Retinal pigment epithelial cell (primary cell): Measurements from ENCODE around the gene TXNDC12.

Experiments used
- DNase-seq: peaks from one replicate; pipeline ENCODE4 v3.0.0-alpha.2; 2010; ENCODE audit warnings: low read depth
- H3K4me3 ChIP-seq: 2 replicates; pipeline ENCODE4 v1.5.1; 2011; ENCODE audit warnings: mild to moderate bottlenecking, low read length, control low read depth, moderate library complexity
- TF ChIP-seq, protein P1 (sequence below): conservative IDR thresholded peaks from 2 replicates; pipeline ENCODE4 v1.5.1; 2011; ENCODE audit warnings: low read depth, low read length, control low read depth, inconsistent platforms

Gene TXNDC12

DNA sequence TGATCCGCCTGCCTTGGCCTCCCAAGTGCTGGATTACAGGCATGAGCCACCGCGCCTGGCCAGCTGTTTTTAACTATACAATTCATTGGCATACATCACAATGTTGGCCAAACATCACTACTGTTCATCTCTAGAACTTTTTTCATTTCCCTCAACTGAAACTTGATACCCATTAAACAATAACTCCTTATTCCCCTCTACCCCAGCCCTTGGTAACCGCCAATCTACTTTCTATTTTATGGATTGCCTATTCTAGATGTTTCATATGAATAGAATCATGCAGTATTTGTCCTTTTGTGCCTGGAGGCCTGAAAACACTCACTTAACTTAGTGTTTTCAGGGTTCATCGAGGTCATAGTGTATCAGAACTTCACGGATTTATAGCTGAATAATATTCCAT is 17.3 kb upstream of the TXNDC12 start:
- H3K4me3 ChIP-seq, result no peak overlapping the region
- DNase-seq, result no peak
- TF ChIP-seq, protein P1, sequence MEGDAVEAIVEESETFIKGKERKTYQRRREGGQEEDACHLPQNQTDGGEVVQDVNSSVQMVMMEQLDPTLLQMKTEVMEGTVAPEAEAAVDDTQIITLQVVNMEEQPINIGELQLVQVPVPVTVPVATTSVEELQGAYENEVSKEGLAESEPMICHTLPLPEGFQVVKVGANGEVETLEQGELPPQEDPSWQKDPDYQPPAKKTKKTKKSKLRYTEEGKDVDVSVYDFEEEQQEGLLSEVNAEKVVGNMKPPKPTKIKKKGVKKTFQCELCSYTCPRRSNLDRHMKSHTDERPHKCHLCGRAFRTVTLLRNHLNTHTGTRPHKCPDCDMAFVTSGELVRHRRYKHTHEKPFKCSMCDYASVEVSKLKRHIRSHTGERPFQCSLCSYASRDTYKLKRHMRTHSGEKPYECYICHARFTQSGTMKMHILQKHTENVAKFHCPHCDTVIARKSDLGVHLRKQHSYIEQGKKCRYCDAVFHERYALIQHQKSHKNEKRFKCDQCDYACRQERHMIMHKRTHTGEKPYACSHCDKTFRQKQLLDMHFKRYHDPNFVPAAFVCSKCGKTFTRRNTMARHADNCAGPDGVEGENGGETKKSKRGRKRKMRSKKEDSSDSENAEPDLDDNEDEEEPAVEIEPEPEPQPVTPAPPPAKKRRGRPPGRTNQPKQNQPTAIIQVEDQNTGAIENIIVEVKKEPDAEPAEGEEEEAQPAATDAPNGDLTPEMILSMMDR, result no peak

DNA sequence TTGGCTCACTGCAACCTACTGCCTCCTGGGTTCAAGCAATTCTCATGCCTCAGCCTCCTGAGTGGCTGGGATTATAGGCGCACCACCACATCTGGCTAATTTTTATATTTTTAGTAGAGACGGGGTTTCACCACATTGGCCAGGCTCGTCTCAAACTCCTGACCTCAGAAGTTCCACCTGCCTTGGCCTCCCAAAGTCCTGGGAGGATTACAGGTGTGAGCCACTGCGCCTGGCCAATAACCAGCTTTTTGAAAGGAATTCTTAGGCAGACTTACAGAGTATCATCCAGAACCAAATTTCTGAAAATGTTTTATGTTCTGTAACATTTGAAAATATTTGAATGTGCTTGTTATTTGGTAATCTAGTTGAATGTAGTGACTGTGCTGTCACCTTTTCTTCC is 15.7 kb upstream of the TXNDC12 start:
- DNase-seq, result no peak
- TF ChIP-seq, protein P1, result no peak
- no peak overlapping the region for H3K4me3 ChIP-seq

DNA sequence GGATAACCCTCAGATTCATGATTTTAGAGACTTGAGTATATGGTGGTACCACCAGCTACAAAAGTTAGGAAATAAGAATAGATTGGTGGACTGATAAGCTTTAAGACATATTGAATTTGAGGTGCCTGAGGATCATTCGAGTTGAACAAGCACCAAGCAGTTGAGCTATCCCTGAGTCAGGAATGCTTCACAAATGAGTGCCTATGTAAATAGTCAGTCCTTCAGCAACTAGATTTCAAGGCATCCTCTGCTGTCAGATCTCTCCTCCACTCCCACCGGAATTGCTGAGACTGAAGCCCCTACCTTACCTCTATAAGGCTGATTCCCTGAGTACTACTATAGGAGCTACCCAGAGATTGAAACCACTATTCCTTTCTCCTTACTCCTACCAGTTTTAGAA is 8.2 kb upstream of the TXNDC12 start:
- H3K4me3 ChIP-seq, result no peak overlapping the region
- no peak for DNase-seq
- TF ChIP-seq, protein P1, result no peak

DNA sequence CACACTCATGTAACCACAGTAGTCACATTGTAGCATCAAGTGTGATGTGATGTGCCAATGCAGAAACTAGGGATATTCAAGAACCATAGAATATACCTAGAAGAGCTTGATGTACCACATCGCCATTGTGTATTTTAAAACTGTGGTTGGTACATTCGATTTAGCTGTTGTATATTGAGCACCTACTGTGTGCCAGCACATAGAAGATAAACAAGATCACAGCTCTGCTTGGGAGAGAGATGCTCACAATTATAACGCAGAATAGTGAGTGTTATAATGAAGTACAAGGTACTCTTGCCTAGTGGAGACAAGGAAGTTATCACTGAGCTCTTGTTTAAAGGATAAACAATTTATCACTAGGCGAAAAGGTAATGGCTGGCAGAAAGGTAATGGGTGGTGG is 5.8 kb upstream of the TXNDC12 start:
- no peak for DNase-seq
- no peak overlapping the region for H3K4me3 ChIP-seq
- TF ChIP-seq, protein P1, result no peak

DNA sequence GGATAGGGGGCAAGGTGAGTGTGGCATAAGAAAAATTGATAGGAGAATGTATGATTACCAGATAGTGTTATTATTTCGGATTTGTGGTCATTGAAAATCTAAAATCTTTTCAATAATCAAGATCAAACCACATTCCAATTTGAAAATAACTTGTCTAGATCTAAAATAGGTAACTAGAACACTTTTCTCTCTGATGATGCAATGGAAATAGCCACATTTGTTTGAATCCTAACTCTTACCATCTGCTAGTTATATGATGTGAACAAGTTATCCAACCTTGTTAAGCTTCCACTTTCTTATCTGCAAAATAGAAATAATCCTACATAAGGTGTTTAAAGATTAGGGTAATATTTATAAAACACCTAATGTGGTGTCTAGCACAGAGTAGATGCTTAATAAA is 4.9 kb upstream of the TXNDC12 start:
- H3K4me3 ChIP-seq, result no peak overlapping the region
- TF ChIP-seq, protein P1, result no peak
- no peak for DNase-seq

DNA sequence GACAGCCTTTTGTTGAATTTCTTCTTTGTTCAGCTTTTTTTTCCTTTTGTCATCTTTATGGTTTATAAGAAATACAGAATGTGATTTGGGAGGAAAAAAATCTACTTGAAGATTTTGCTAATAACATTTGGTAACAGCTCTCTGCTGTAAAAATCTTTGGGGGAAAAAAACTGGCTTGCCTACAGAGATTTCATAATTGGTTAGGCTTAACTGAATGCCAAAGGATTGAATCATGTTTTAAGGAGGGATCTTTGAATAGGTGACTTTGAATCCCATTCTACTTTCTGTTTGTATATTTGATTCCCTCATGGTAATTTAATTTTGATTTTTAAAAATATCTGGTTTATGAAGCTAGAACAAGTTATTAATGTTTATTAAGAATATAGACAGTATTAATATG is 4.3 kb upstream of the TXNDC12 start:
- DNase-seq, result no peak
- TF ChIP-seq, protein P1, result no peak
- H3K4me3 ChIP-seq, result peak overlapping the region; percentile 19

DNA sequence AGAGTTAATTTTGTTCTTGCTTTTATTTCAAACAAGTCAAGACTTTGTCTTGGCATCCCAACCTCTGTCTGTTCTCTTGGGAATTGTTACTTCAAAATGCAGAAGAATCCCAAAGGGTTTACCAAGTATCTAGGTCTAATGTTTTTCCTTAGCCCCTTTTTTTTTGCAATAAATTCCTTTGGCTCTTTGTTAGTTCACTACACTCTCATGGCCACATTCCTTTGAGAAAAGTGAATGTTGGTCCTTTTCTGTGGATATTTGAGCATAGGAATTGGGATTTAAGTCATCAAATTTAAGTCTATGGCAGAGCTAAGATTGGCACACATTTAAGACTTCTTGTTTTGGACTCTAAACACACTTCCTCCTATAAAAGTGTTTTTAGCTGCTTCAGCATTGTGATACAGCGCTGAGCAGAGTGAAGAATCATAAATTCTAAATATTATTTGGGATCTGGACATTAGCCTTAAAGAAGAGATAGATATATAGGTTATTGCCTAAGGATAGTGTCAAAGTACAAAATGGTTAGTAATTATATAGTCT is 3.0 kb upstream of the TXNDC12 start:
- DNase-seq, result no peak
- H3K4me3 ChIP-seq, result peak overlapping the region; percentile 70
- TF ChIP-seq, protein P1, result no peak
